Liver (tissue), 9 donors: ENCODE data around the gene SPEN. TPM values are rescaled to one million over a fixed set of nuclear protein-coding genes. Genes with fewer than 3 reads are reported as not detected.
"Not testable (repeated sequence)": the region's sequence is repeated elsewhere in the genome, so short reads cannot be mapped to it uniquely, and the experiment has no call there.

ENCODE experiments used
- DNase-seq: peaks from one replicate; pipeline ENCODE4 v3.0.0-alpha.2; 2017; ENCODE audit warnings: low spot score
- H3K27ac ChIP-seq, 2 donors: one replicate each; pipeline ENCODE4 v1.7.0; 2013; ENCODE audit warnings: inconsistent platforms in 2 of 2, low read length in 2 of 2, control low read depth in 1 of 2, low read depth in 1 of 2, mild to moderate bottlenecking in 1 of 2
- H3K27me3 ChIP-seq, 4 donors: one replicate each; pipeline versions ENCODE4 v1.6.1 to v1.7.0; 2013; ENCODE audit warnings: low read length in 3 of 4, inconsistent platforms in 1 of 4, mild to moderate bottlenecking in 1 of 4, moderate library complexity in 1 of 4; ENCODE audit not compliant: control insufficient read depth in 4 of 4, insufficient read depth in 4 of 4
- H3K36me3 ChIP-seq, 4 donors: one replicate each; pipeline versions ENCODE4 v1.6.1 to v1.7.0; 2013; ENCODE audit warnings: low read length in 3 of 4, mild to moderate bottlenecking in 3 of 4, low read depth in 1 of 4, moderate library complexity in 1 of 4; ENCODE audit not compliant: control insufficient read depth in 4 of 4, insufficient read depth in 3 of 4
- H3K4me1 ChIP-seq, 4 donors: one replicate each; pipeline versions ENCODE4 v1.6.1 to v1.7.0; 2013; ENCODE audit warnings: low read length in 3 of 4, mild to moderate bottlenecking in 3 of 4, moderate library complexity in 1 of 4; ENCODE audit not compliant: control insufficient read depth in 4 of 4, insufficient read depth in 4 of 4
- H3K4me3 ChIP-seq, 3 donors: one replicate each; pipeline versions ENCODE4 v1.6.1 to v1.7.0; 2013; ENCODE audit warnings: low read length in 3 of 3, control low read depth in 1 of 3, low read depth in 1 of 3, mild to moderate bottlenecking in 1 of 3
- H3K9ac ChIP-seq, 2 donors: one replicate each; pipeline ENCODE4 v1.7.0; 2013; ENCODE audit warnings: low read length in 2 of 2, mild to moderate bottlenecking in 2 of 2, moderate library complexity in 2 of 2, control low read depth in 1 of 2, low read depth in 1 of 2
- H3K9me3 ChIP-seq, 4 donors: one replicate each; pipeline versions ENCODE4 v1.6.1 to v1.7.0; 2013; ENCODE audit warnings: low read length in 3 of 4; ENCODE audit not compliant: control insufficient read depth in 4 of 4
- EGR1 ChIP-seq, 2 donors: IDR thresholded peaks; 2 replicates each; pipeline ENCODE4 v1.6.1; 2016 to 2018; ENCODE audit warnings: antibody characterized with exemption in 2 of 2, low read depth in 2 of 2
- FOXA2 ChIP-seq: IDR thresholded peaks from 2 replicates; pipeline ENCODE4 v1.6.1; 2016; ENCODE audit warnings: antibody characterized with exemption
- GABPA ChIP-seq, 2 donors: IDR thresholded peaks in 1 of 2; conservative IDR thresholded peaks in 1 of 2; 2 replicates each; pipeline ENCODE4 v1.6.1; 2016; ENCODE audit warnings: antibody characterized with exemption in 2 of 2, mild to moderate bottlenecking in 1 of 2, moderate library complexity in 1 of 2
- HNF4A ChIP-seq, 2 donors: conservative IDR thresholded peaks; 2 replicates each; pipeline ENCODE4 v1.6.1; 2016; ENCODE audit warnings: antibody characterized with exemption in 2 of 2, mild to moderate bottlenecking in 2 of 2
- HNF4G ChIP-seq: IDR thresholded peaks from 2 replicates; pipeline ENCODE4 v1.6.1; 2016; ENCODE audit warnings: antibody characterized with exemption
- JUND ChIP-seq, 2 donors: IDR thresholded peaks; 2 replicates each; pipeline ENCODE4 v1.6.1; 2016; ENCODE audit warnings: antibody characterized with exemption in 2 of 2
- NR2F2 ChIP-seq: IDR thresholded peaks from 2 replicates; pipeline ENCODE4 v1.6.1; 2016; ENCODE audit warnings: antibody characterized with exemption
- RXRA ChIP-seq, 2 donors: IDR thresholded peaks; 2 replicates each; pipeline ENCODE4 v1.6.1; 2017 to 2018; ENCODE audit warnings: antibody characterized with exemption in 2 of 2, mild to moderate bottlenecking in 1 of 2
- SP1 ChIP-seq: IDR thresholded peaks from 2 replicates; pipeline ENCODE4 v1.6.1; 2018; ENCODE audit warnings: antibody characterized with exemption, mild to moderate bottlenecking
- YY1 ChIP-seq: IDR thresholded peaks from 2 replicates; pipeline ENCODE4 v1.6.1; 2016; ENCODE audit warnings: antibody characterized with exemption, mild to moderate bottlenecking
- WGBS: extraction: QIAGEN DNeasy Blood & Tissue Kit; methylation state at CpG from one replicate; pipeline ENCODE4 v1.1.7; 2013; 5-methylcytosine and 5-hydroxymethylcytosine counted together
- polyA plus RNA-seq, 2 donors: library from polyadenylated mRNA; stranded (reverse) in 1 of 2; unstranded in 1 of 2; fragments of 200-250 nt in 1 of 2; fragments of >200 nt in 1 of 2; fragmentation: Nextera tagmentation in 1 of 2; extraction: Ambion mirVana in 1 of 2; gene quantifications; one replicate each; pipeline versions ENCODE4 v1.2.1 to v1.2.3, GENCODE V29; 2013 to 2015
- total RNA-seq, 2 donors: library from RNA; depleted of rRNA; stranded (reverse); fragments of >200 nt; gene quantifications; one replicate each; pipeline ENCODE4 v1.2.3, GENCODE V29; 2014
- TF ChIP-seq, protein P1 (sequence below): fragments of 150-350 bp; IDR thresholded peaks from 2 replicates; pipeline ENCODE4 v1.5.1; 2017; ENCODE audit warnings: improper control_type of control experiment, low read depth, low read length; ENCODE audit not compliant: missing input control
- TF ChIP-seq, protein P2 (sequence below): IDR thresholded peaks from 2 replicates; pipeline ENCODE4 v1.6.1; 2016; ENCODE audit warnings: antibody characterized with exemption
- TF ChIP-seq, protein P3 (sequence below): IDR thresholded peaks from 2 replicates; pipeline ENCODE4 v1.6.1; 2016; ENCODE audit warnings: antibody characterized with exemption
- TF ChIP-seq, protein P4 (sequence below): IDR thresholded peaks from 2 replicates; pipeline ENCODE4 v1.6.1; 2016; ENCODE audit warnings: antibody characterized with exemption
- TF ChIP-seq, protein P5 (sequence below): IDR thresholded peaks from 2 replicates; pipeline ENCODE4 v1.6.1; 2016; ENCODE audit warnings: antibody characterized with exemption, mild to moderate bottlenecking
- donor health status: healthy.
- donor health status: healthy.
- donor health status: healthy.
- donor health status: healthy.
- donor health status: healthy.

The SPEN gene
- total and polyA plus RNA-seq, 4 donors, result 7.4 to 29.4 (median 15.2) TPM

DNA sequence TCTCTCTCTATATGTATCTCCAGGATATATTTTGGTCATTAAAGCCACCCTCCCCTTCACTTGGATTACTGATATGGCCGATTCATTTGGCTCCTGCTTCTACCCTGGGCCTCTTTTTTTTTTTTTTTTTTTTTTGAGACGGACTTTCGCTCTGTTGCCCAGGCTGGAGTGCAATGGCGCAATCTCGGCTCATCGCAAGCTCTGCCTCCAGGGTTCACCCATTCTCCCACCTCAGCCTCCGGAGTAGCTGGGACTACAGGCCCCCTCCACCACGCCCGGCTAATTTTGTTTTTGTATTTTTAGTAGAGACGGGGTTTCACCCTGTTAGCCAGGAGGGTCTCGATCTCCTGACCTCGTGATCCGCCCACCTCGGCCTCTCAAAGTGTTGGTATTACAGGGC lies 18.6 kb upstream of the SPEN start:
- not testable (repeated sequence) for H3K4me3 ChIP-seq, H3K27me3 ChIP-seq, H3K4me1 ChIP-seq, H3K9me3 ChIP-seq, H3K9ac ChIP-seq, DNase-seq, H3K36me3 ChIP-seq, H3K27ac ChIP-seq
- WGBS, result 61% methylated on average over 14 of the region's 14 CpGs
- TF ChIP-seq RXRA (IDR thresholded peaks at IDR 0.05) (peak in 1 of 2 donors; percentile 44), YY1 (peak; percentile 70), SP1 (peak; percentile 14), HNF4A (conservative IDR thresholded peaks at IDR 0.05) (peak; percentile 70 to 80)

DNA sequence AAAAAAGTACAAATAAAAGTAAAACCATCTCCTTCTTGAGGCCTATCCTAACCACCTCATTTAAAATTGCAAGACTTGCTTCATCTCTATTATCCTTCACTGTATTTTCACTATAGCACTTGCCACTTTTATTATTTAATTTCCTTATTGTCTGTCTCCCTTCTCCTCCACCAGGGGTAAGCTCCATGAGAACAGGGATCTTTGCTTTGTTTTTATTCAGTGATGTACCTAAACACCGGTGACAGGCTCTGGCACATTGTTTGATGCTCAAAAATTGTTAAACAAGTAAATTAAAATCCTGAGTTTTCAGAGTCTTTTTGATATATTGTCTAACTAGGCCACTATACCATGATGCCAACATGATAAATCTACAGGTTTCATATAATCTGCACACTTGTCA lies 17.2 kb upstream of the SPEN start:
- H3K4me1 ChIP-seq, result peaks cover 2 to 8% (median 3%) of the 10 kb centered on the region in 4 donors
- H3K4me3 ChIP-seq, result no peak overlapping the region
- no peaks in the 10 kb centered on the region for H3K36me3 ChIP-seq
- no peak for DNase-seq
- no peak overlapping the region for H3K9ac ChIP-seq
- no peaks in the 10 kb centered on the region for H3K27me3 ChIP-seq
- no peaks in the 10 kb centered on the region for H3K9me3 ChIP-seq
- no peak overlapping the region for H3K27ac ChIP-seq
- WGBS, result 85% methylated on average over 1 of the region's 1 CpG
- TF ChIP-seq EGR1 (IDR thresholded peaks at IDR 0.05; ENCODE audit: low read depth in 2 of 2) (no peak), GABPA (IDR thresholded peaks at IDR 0.05 in 1 of 2, conservative IDR thresholded peaks at IDR 0.05 in 1 of 2) (no peak), RXRA (IDR thresholded peaks at IDR 0.05) (no peak), NR2F2 (no peak), HNF4A (conservative IDR thresholded peaks at IDR 0.05) (no peak), YY1 (no peak), JUND (IDR thresholded peaks at IDR 0.05) (no peak), HNF4G (no peak)
- TF ChIP-seq, protein P1, sequence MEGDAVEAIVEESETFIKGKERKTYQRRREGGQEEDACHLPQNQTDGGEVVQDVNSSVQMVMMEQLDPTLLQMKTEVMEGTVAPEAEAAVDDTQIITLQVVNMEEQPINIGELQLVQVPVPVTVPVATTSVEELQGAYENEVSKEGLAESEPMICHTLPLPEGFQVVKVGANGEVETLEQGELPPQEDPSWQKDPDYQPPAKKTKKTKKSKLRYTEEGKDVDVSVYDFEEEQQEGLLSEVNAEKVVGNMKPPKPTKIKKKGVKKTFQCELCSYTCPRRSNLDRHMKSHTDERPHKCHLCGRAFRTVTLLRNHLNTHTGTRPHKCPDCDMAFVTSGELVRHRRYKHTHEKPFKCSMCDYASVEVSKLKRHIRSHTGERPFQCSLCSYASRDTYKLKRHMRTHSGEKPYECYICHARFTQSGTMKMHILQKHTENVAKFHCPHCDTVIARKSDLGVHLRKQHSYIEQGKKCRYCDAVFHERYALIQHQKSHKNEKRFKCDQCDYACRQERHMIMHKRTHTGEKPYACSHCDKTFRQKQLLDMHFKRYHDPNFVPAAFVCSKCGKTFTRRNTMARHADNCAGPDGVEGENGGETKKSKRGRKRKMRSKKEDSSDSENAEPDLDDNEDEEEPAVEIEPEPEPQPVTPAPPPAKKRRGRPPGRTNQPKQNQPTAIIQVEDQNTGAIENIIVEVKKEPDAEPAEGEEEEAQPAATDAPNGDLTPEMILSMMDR, result no peak
- TF ChIP-seq, protein P2, sequence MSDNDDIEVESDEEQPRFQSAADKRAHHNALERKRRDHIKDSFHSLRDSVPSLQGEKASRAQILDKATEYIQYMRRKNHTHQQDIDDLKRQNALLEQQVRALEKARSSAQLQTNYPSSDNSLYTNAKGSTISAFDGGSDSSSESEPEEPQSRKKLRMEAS, result no peak
- TF ChIP-seq, protein P3, sequence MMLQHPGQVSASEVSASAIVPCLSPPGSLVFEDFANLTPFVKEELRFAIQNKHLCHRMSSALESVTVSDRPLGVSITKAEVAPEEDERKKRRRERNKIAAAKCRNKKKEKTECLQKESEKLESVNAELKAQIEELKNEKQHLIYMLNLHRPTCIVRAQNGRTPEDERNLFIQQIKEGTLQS, result no peak
- TF ChIP-seq, protein P4, sequence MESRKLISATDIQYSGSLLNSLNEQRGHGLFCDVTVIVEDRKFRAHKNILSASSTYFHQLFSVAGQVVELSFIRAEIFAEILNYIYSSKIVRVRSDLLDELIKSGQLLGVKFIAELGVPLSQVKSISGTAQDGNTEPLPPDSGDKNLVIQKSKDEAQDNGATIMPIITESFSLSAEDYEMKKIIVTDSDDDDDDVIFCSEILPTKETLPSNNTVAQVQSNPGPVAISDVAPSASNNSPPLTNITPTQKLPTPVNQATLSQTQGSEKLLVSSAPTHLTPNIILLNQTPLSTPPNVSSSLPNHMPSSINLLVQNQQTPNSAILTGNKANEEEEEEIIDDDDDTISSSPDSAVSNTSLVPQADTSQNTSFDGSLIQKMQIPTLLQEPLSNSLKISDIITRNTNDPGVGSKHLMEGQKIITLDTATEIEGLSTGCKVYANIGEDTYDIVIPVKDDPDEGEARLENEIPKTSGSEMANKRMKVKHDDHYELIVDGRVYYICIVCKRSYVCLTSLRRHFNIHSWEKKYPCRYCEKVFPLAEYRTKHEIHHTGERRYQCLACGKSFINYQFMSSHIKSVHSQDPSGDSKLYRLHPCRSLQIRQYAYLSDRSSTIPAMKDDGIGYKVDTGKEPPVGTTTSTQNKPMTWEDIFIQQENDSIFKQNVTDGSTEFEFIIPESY, result no peak

DNA sequence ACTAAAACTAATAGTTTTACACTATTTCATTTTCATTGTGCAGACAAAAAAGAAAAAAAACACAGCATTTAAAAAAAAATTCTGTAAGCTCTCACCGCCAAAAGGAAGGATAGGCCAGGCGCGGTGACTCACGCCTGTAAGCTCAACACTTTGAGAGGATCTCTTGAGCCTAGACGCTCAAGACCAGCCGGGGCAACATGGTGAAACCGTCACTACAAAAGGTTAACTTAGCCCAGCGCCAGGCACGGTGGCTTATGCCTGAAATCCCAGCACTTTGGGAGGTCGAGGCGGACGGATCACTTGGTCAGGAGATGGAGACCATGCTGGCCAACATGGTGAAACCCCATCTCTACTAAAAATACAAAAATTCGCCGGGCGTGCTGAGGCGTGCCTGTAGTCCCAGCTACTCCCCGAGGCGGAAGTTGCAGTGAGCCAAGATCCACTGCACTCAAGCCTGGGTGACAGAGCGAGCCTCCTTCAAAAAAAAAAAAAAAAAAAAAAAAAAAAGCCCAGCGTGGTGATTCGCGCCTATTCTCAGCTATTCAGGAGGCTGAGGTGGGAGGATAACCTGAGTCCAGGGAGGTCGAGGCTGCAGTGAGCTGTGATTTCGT lies 14.3 kb upstream of the SPEN start:
- Histone ChIP-seq H3K9me3 (no peaks in the 10 kb centered on the region), H3K4me3 (peak overlapping the region; percentile 76 to 79 (median 77)), H3K27me3 (no peaks in the 10 kb centered on the region), H3K9ac (peak overlapping the region in 1 of 2 donors; percentile 99), H3K36me3 (no peaks in the 10 kb centered on the region), H3K4me1 (peaks cover 2 to 15% (median 7%) of the 10 kb centered on the region in 4 donors), H3K27ac (peak overlapping the region; percentile 99 to 100)
- no peak for DNase-seq
- TF ChIP-seq, protein P1, result no peak
- TF ChIP-seq JUND (IDR thresholded peaks at IDR 0.05), result peak in 1 of 2 donors; percentile 18
- no peak for TF ChIP-seq GABPA (IDR thresholded peaks at IDR 0.05 in 1 of 2, conservative IDR thresholded peaks at IDR 0.05 in 1 of 2)
- TF ChIP-seq, protein P3, result no peak
- TF ChIP-seq FOXA2, result no peak
- TF ChIP-seq, protein P5, sequence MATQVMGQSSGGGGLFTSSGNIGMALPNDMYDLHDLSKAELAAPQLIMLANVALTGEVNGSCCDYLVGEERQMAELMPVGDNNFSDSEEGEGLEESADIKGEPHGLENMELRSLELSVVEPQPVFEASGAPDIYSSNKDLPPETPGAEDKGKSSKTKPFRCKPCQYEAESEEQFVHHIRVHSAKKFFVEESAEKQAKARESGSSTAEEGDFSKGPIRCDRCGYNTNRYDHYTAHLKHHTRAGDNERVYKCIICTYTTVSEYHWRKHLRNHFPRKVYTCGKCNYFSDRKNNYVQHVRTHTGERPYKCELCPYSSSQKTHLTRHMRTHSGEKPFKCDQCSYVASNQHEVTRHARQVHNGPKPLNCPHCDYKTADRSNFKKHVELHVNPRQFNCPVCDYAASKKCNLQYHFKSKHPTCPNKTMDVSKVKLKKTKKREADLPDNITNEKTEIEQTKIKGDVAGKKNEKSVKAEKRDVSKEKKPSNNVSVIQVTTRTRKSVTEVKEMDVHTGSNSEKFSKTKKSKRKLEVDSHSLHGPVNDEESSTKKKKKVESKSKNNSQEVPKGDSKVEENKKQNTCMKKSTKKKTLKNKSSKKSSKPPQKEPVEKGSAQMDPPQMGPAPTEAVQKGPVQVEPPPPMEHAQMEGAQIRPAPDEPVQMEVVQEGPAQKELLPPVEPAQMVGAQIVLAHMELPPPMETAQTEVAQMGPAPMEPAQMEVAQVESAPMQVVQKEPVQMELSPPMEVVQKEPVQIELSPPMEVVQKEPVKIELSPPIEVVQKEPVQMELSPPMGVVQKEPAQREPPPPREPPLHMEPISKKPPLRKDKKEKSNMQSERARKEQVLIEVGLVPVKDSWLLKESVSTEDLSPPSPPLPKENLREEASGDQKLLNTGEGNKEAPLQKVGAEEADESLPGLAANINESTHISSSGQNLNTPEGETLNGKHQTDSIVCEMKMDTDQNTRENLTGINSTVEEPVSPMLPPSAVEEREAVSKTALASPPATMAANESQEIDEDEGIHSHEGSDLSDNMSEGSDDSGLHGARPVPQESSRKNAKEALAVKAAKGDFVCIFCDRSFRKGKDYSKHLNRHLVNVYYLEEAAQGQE, result no peak
- peak; percentile 40 for TF ChIP-seq YY1
- no peak for TF ChIP-seq SP1
- TF ChIP-seq NR2F2, result no peak
- TF ChIP-seq HNF4A (conservative IDR thresholded peaks at IDR 0.05), result no peak
- 38% methylated on average over 24 of the region's 24 CpGs for WGBS
